GM12865 (cell line): ENCODE data around the gene ADH1A.

Source experiments
- DNase-seq: peaks from one replicate; pipeline ENCODE4 v3.0.0; 2010; ENCODE audit warnings: low read depth
- H3K4me3 ChIP-seq: 2 replicates; pipeline ENCODE4 v1.5.1; 2011; ENCODE audit warnings: mild to moderate bottlenecking, low read depth, low read length, control low read depth
- CTCF ChIP-seq: IDR thresholded peaks from 2 replicates; pipeline ENCODE4 v1.5.1; 2011; ENCODE audit warnings: low read length, control low read depth, low read depth, inconsistent platforms; ENCODE audit not compliant: insufficient read depth; ENCODE audit errors: missing control alignments

ADH1A gene

GRCh38 chr4:99290848-99291786, at the start of gene ADH1A:
ADH1A (minus strand) TSS chr4:99290985; CDS start chr4:99290914, 71 bp downstream.
- no peak for DNase-seq
- no peak for TF ChIP-seq CTCF
- H3K4me3 ChIP-seq: no peak within 1 kb of the TSS

DNA sequence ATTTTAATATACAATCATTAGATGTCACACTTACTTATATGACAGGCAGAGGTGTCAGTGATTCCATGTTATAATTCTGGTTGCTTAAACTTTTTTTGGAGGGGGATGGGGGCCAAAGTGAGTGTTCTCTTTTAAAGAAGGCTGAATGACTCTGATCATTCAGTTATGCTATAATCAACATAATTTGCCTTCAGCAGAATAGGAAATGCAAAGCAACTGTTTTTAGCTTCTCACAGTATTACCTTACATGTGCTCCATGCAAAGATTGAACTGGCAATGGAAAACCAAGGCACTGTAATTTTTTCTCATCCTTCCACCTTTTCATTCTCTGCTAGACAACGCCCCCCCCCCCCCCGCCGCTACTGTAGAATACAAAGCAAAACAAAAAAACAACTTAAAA, 48.4 kb upstream of the ADH1A start:
- DNase-seq: no peak
- TF ChIP-seq CTCF: no peak
- no peak overlapping the region for H3K4me3 ChIP-seq

DNA sequence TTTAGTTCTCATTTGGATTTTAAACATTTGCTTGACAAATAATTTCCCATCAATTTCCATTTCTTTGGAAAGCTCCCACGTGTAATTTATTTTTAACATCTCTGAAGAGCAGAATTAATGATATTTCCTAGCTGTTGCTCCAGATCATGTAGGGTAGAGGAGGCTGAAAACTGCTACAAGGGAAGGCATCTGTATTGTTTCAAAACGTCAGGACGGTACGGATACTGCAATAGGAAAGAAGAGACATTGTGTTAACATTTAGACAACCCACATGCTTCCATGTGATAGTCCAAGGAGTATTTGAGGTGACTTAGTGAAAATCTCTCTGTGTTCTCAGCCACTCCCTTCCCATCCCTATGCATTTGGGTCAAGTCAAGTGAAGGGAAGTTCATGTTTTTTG, 45.8 kb upstream of the ADH1A start:
- no peak for TF ChIP-seq CTCF
- DNase-seq: no peak
- H3K4me3 ChIP-seq: no peak overlapping the region

- H3K4me3 ChIP-seq: no peak overlapping the region
- TF ChIP-seq CTCF: no peak
- DNase-seq: no peak
These were observed 44.1 kb upstream of the ADH1A start for GRCh38 chr4:99334880-99335279.

GRCh38 chr4:99330648-99331047, 39.9 kb upstream of the ADH1A start:
- no peak for TF ChIP-seq CTCF
- no peak overlapping the region for H3K4me3 ChIP-seq
- DNase-seq: no peak

GRCh38 chr4:99329876-99330275, 39.1 kb upstream of the ADH1A start:
- no peak for DNase-seq
- H3K4me3 ChIP-seq: no peak overlapping the region
- no peak for TF ChIP-seq CTCF
